GM13977 (cell line): Measurements from ENCODE around the gene GABBR2.

Experiments used
- DNase-seq: peaks from one replicate; pipeline ENCODE4 v3.0.0; 2012; ENCODE audit warnings: low spot score
- in situ Hi-C: fragments of 300-500 bp; cut with MboI; formaldehyde crosslinking; loops from one replicate; pipeline ENCODE4 v1.12.0; 2022; ENCODE audit warnings: low sequenced_read_pairs, low pct_unique_long_range_greater_than_20kb, mixed read lengths, inconsistent platforms; ENCODE audit not compliant: unreplicated experiment
- TF ChIP-seq, protein P1 (sequence below): IDR thresholded peaks from 2 replicates; pipeline ENCODE4 v1.5.1; 2012; ENCODE audit warnings: mild to moderate bottlenecking, control low read depth; ENCODE audit not compliant: insufficient read depth; ENCODE audit errors: extremely low read depth, missing control alignments

Gene GABBR2

DNA sequence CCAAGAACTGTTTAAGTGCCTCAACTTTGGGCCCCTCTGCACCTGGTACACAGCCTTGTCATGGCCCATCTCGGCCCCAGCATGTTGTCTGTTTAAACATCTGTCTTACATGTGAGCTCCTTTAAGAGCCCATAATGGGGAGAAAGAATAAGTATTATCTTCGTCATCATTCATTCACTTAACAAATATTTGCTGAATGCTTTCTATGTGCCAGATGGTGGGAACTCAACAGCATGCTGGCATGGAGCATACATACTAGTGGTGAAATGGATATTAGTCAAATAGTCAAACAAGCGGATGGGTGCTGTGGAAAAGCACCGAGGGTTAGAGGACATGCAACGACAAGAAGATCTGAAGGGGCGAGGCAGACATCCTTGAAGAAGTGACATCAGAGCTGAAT lies 54.5 kb downstream of the GABBR2 start:
- TF ChIP-seq, protein P1, sequence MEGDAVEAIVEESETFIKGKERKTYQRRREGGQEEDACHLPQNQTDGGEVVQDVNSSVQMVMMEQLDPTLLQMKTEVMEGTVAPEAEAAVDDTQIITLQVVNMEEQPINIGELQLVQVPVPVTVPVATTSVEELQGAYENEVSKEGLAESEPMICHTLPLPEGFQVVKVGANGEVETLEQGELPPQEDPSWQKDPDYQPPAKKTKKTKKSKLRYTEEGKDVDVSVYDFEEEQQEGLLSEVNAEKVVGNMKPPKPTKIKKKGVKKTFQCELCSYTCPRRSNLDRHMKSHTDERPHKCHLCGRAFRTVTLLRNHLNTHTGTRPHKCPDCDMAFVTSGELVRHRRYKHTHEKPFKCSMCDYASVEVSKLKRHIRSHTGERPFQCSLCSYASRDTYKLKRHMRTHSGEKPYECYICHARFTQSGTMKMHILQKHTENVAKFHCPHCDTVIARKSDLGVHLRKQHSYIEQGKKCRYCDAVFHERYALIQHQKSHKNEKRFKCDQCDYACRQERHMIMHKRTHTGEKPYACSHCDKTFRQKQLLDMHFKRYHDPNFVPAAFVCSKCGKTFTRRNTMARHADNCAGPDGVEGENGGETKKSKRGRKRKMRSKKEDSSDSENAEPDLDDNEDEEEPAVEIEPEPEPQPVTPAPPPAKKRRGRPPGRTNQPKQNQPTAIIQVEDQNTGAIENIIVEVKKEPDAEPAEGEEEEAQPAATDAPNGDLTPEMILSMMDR: no peak
- no peak for DNase-seq
- in situ Hi-C loops: no loop called here

DNA sequence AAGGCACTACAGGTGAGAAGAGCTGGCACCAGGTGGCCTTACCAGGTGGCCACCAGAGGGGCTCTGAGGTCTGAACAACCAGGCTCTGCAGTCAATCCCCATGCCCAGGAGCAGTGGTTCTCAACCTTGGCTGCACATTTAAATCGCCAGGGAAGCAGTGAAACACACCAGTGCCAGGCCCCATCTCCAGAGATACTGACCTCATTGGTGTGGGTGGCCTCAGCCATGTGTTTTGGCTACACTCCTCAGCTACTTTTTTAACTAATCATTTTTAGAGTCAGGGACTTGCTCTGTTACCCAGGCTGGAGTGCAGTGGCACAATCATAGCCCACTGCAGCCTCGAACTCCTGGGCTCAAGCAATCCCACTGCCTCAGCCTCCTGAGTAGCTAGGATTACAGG lies 56.0 kb downstream of the GABBR2 start:
- DNase-seq: no peak
- TF ChIP-seq, protein P1: no peak
- in situ Hi-C loops: no loop called here

DNA sequence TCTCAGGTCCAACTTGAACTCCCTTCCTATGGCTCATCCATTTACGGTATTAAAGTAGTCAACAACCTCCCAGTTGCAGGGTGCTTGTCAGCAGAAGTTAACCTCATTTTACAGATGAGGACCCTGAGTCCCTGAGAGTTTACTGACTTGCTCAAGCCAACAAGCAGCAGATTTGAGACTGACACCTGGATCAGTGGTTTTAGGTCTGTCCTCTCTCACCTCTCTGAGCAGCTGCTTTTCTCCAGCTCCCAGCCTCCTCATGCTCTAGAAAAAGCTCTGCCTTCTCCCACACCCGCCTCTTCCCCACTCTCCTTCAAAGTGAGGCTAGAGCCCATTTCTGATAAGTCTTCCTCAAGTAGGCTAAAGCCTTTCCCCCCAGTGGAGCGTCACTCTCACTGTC lies 56.4 kb downstream of the GABBR2 start:
- TF ChIP-seq, protein P1: no peak
- DNase-seq: no peak
- in situ Hi-C loops: no loop called here

DNA sequence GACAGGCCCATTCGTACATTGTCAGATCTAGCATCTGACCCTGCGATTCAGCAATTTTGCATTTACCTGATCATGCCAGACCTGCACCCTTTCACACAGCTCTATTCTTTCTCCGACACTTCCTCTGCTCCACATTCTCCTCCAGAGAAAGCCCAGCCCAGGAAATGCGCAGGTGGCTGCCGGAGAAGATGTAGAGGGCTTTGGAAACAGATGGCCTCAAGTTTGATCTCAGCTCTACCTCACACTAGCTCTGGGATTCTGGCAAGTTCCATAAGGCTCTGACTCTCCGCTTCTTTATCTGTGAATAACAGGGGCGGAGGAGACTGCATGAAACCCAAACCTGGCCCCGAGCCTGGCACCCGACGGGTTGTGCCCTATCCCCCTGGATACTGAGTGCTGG lies 61.5 kb downstream of the GABBR2 start:
- TF ChIP-seq, protein P1: no peak
- no peak for DNase-seq
- in situ Hi-C loops: no loop called here

DNA sequence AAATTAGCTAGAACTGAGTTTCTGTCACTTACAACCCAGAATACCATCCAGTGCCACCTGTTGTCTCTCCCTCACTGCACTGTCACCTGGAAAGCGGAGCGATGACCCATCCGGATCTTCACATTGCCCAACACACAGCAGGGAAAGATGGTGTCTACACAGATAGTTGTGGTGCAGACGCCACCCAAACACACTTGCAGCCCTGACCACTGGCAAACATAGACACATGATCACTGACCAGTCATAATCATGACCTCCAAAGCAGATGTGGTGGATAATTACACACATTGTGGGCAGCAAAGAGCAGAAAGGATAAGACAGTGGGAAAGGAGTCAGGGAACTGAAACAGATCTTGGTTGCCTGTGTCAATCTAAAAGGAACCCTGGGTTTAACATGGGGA lies 64.7 kb downstream of the GABBR2 start:
- TF ChIP-seq, protein P1: no peak
- in situ Hi-C loops: no loop called here
- no peak for DNase-seq

DNA sequence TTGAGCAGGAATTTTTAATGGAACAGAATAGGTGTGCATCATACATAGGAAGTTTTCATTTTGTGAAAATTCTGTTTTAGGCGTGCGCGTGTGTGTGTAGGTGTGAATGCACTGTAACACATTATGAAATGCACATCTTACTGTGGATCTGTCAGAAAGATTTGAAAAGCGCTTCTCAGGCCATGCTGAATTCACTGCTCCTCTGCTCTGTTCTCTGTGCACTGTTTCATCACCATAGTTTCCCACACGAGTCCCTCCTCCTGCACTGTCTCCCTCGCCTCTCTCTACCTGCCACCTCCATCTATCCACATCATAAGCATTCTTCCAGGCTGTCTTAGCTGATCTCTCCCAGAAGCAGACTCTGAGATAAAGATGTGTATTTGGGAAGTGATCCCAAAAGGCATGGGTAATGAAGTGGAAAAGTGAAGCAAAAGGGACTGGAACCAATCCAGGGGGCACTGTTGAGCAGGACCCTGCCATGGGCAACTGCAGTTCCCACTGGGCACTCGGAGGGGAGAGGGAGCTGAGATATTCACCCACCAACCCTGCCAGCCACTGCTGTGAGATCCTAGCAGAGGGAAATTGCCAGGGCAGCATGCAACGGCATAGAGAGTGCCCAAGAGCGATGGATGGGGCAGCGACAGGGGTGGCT lies 65.9 kb downstream of the GABBR2 start:
- DNase-seq: no peak
- TF ChIP-seq, protein P1: no peak
- in situ Hi-C loops: no loop called here
